ENCODE measurements around the gene RXFP2.

Gene RXFP2

DNA sequence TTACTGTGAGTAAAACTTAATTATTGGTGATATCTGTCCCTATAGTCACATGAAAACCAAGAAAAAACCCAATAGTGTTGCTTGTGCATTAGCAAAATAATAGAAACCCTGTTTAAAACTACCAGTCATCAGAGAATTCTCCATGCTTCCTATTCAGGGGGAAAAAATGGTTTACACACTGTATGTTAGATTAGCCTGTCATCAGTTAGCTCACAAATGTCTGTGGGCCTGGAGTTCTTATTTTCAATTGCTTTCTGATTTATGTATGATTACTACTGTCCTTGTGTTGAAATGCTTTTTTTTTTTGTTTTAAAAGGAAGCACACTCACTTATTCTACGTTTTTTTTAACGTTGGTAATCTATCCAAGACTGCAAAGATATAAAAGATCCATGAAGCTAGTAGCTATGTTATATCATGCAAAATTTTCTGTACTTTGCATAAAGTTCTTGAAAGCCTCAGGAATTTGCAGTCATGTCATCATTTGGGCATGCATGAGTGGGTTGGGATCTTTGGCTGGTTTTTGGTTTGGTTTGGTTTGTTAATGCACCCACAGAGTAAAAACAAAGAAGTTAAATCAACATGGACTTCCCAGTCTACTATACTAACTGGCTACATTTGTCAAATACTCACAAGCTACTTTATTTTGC is 25.9 kb downstream of the RXFP2 start:
- H3K27ac ChIP-seq, result no peak overlapping the region
- no peak overlapping the region for H3K4me3 ChIP-seq

GRCh38 chr13:31767175-31767900 is 28.0 kb downstream of the RXFP2 start:
- no peak overlapping the region for H3K27ac ChIP-seq
- H3K4me3 ChIP-seq, result no peak overlapping the region

DNA sequence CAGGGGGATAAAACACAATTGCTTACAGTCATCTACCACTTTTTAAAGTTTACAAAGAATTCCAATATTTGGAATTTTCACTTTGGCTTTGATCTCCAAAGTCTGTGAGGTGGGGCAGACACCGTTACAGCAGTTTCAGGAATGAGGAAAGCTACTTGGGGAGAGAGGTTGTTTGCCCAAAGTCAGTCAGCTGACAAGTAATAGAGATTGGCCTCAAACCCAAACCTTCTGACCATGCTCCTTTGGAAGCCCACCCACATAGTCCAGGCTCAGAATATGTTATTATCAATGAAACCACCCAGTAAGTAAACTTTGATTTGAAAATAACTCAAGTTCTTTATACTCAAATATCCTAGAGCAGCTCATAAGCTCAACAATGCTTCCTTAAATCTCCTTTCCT is 29.0 kb downstream of the RXFP2 start:
- Histone ChIP-seq H3K4me3 (no peak overlapping the region), H3K27ac (no peak overlapping the region)

DNA sequence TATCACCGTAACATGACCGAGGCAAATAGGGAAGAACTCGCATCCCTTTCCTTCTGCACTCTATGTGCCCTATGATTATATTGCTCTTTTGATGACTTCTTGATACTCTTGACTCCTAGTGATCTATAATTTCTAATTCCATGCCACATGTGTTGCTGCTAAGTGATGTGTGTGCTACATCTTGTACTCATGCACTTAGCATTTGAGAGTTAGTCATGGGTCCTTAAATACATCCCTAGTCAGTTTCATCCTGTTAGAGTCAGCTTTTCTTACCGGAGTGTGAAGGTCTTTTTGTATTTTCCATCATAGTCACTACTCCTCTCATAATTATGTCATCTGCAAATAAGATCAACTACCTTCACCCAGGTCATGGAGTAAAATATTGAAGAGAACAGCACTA is 30.2 kb downstream of the RXFP2 start:
- no peak overlapping the region for H3K27ac ChIP-seq
- no peak overlapping the region for H3K4me3 ChIP-seq

GRCh38 chr13:31772231-31772630 is 32.9 kb downstream of the RXFP2 start:
- Histone ChIP-seq H3K27ac (no peak overlapping the region), H3K4me3 (no peak overlapping the region)

GRCh38 chr13:31773538-31773937 is 34.2 kb downstream of the RXFP2 start:
- no peak overlapping the region for H3K4me3 ChIP-seq
- no peak overlapping the region for H3K27ac ChIP-seq

- Histone ChIP-seq H3K4me3 (no peak overlapping the region), H3K27ac (no peak overlapping the region)
Measured at GRCh38 chr13:31774186-31774750, 34.9 kb downstream of the RXFP2 start.

DNA sequence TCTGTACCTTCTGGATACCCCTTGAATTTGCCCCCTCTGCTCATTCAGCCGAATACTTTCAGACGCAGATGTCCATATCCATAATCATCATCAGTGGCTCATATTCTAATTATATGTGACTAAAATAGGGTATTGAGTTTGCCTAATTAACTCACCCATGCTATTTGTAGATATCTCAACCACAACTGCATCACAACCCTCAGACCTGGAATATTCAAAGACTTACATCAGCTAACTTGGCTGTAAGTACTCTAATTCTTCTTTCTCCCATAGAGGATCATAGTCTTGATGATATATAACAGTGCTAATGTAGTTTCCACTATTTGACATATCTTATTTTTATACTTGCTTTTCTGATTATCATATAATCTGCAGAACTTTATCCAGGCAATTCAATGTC is 35.8 kb downstream of the RXFP2 start:
- Histone ChIP-seq H3K27ac (peak overlapping the region in 1 of 21 experiments; percentile 41), H3K4me3 (no peak overlapping the region)

DNA sequence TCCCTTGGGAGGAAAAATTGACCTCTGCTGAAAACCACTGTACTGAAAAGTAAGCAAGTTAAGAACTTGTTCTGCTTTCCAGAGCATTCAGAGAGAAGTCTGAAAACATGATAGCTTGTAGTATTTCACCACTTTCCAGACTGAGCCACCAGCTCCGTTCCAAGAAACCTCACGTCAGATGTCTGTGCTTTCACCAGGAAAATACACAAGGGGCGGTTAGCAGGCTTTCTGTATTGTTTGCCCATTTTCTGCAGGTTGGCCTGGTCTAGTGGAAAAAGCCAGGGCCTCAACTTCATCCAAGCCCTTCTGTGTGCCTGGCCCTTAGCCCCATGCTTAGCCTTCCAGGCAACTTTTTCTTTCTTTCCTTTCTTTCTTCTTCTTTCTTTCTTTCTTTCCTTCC is 36.4 kb downstream of the RXFP2 start:
- peak overlapping the region in 1 of 21 experiments; percentile 41 for H3K27ac ChIP-seq
- H3K4me3 ChIP-seq, result no peak overlapping the region

DNA sequence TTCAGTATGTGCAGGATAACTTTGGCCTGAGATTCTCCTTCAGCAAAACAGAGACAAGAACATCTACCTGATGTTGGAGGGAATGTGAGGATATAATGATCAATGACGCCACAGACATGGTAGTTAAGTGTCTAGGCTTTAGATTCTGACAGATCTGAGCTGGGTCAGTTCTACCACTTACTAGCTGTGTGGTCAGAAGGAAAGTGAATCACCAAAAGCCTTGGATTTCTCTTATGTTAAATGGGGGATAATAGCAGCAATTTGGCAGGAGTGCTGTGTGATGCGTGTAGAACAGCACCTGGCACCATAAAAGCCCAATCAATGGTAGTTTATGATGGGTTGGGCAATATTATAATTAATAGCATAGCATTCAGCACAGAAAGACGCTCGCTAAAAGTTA is 41.7 kb downstream of the RXFP2 start:
- Histone ChIP-seq H3K27ac (no peak overlapping the region), H3K4me3 (no peak overlapping the region)

GRCh38 chr13:31786011-31786410 is 46.7 kb downstream of the RXFP2 start:
- no peak overlapping the region for H3K27ac ChIP-seq
- no peak overlapping the region for H3K4me3 ChIP-seq

- no peak overlapping the region for H3K27ac ChIP-seq
- no peak overlapping the region for H3K4me3 ChIP-seq
Measured at GRCh38 chr13:31790992-31791391, 51.7 kb downstream of the RXFP2 start.

- Histone ChIP-seq H3K4me3 (no peak overlapping the region), H3K27ac (no peak overlapping the region)
Measured at GRCh38 chr13:31793246-31793645, 53.9 kb downstream of the RXFP2 start.

DNA sequence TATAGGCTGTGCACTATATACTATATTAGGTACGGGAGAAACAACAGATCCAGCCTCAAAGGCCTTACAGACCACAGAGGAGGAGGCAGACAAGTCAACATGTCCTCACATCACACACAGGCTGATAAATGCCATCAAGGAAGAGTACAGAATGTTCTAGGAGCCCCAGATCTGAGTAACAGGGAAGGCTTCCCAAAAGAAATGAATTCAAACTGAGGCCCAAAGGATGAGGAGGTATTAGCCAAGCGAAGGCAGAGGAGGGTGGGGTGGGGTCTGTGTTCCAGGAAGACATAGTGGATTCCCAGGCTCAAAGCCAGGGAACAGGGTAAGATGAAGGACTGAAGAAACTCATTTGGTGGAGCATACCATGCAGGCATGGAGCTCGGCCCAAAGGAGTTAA is 55.1 kb downstream of the RXFP2 start:
- Histone ChIP-seq H3K27ac (no peak overlapping the region), H3K4me3 (no peak overlapping the region)

- no peak overlapping the region for H3K27ac ChIP-seq
- H3K4me3 ChIP-seq, result no peak overlapping the region
Measured at GRCh38 chr13:31797154-31797775, 57.9 kb downstream of the RXFP2 start.

DNA sequence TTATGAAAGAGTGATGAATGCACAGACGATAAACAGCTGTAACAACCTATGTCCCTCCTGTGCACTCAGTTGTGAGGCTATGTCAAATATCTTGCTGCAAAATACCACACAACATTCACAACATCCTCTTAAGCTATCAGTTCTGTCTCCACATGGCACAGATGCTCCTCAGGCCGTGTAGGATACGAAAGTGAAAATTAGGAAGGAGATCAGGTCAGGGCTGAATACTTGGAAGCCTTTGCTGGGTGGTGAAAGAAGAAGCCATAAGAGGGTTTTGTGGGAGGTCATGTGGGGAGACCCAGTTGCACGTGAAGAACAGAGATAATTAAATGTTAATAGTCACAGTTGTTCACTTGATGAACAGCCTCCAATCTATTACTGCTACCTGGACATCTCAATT is 58.9 kb downstream of the RXFP2 start:
- Histone ChIP-seq H3K27ac (no peak overlapping the region), H3K4me3 (no peak overlapping the region)

DNA sequence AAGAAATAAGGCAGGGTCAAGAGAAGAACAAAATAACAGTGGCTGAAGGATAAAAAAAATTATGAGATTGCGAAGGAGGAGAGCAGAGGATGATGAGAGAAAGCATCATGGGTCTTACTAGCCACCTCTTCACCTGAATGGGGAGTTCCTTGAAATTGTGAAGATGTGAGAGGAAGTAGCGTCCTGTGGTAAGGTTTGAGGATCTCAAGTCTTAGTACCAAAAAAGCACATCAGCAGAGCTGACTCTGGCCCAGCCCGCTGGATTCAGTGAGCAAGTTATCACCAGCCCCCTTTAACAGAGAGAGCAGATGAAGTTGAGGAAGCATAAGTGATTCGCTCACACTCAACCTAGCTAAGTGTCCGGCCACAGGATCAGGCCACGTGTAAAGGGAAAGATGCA is 61.8 kb downstream of the RXFP2 start:
- Histone ChIP-seq H3K4me3 (no peak overlapping the region), H3K27ac (no peak overlapping the region)

DNA sequence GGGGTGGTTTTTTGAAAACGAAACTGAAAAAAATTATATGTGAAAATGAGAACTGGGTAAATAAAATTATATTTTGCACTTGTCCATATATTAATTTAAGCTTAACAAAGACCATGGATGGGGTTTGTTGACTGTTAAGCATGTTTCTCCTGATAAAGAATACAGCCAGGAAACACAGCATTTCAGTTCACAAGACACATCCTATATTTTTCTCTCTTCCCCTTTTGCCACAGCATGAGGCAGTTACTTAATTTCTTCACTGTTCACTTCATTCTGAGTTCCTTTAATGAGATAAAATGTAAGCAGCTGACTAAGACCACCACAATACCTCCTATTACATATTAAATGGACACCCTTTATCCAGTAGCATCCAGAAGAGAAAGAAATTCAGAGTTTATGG is 64.0 kb downstream of the RXFP2 start:
- no peak overlapping the region for H3K4me3 ChIP-seq
- H3K27ac ChIP-seq, result no peak overlapping the region

DNA sequence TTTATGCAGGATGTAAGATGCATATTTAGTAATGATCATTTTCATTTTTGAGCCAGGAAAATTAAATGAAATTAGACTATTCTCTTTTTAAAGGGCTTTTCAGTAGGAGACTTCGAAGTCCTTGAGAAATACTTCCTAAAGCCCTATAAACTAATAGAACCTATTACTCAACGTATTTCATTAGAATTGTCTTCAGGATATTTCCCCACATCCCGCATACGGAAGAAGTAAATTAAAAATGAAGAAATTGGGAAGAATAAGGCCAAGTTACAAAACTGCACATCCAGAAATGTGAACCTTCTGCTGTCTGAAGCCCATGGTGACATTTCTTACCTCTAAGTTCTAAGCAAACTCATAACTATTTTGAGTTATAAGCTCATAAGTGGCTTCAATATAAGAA is 66.5 kb downstream of the RXFP2 start:
- Histone ChIP-seq H3K4me3 (no peak overlapping the region), H3K27ac (no peak overlapping the region)

- Histone ChIP-seq H3K4me3 (no peak overlapping the region), H3K27ac (peak overlapping the region in 1 of 21 experiments; percentile 48)
Measured at GRCh38 chr13:31807090-31807541, 67.8 kb downstream of the RXFP2 start.

GRCh38 chr13:31814536-31814935 is 75.2 kb downstream of the RXFP2 start:
- H3K27ac ChIP-seq, result no peak overlapping the region
- H3K4me3 ChIP-seq, result no peak overlapping the region

Data from skin epidermis (tissue), 12 donors.